ENCODE measurements around the gene CEMIP. TPM values are rescaled to one million over a fixed set of nuclear protein-coding genes. Genes with fewer than 3 reads are reported as not detected.

CEMIP gene
- polyA plus RNA-seq, 1 donor from 2014 or later: not detected

GRCh38 chr15:80969316-80969715 is 190.1 kb downstream of the CEMIP start:
- peak overlapping the region in 1 of 3 donors; percentile 64 for H3K27ac Mint-ChIP-seq
- peaks cover 0 to 1% (median 0%) of the 10 kb centered on the region in 3 donors for H3K9me3 Mint-ChIP-seq
- no peak overlapping the region for H3K4me3 Mint-ChIP-seq
- no peaks in the 10 kb centered on the region for H3K36me3 Mint-ChIP-seq
- H3K27me3 Mint-ChIP-seq: no peaks in the 10 kb centered on the region
- peaks cover 4 to 12% (median 6%) of the 10 kb centered on the region in 3 donors for H3K4me1 Mint-ChIP-seq

- Mint-ChIP-seq H3K4me1 (peaks cover 4 to 12% (median 6%) of the 10 kb centered on the region in 3 donors), H3K4me3 (no peak overlapping the region)
Measured at GRCh38 chr15:80970018-80970657, 191.0 kb downstream of the CEMIP start.

GRCh38 chr15:80970658-80971057 is 191.5 kb downstream of the CEMIP start:
- no peaks in the 10 kb centered on the region for H3K36me3 Mint-ChIP-seq
- no peaks in the 10 kb centered on the region for H3K9me3 Mint-ChIP-seq
- peaks cover 6 to 16% (median 6%) of the 10 kb centered on the region in 3 donors for H3K4me1 Mint-ChIP-seq
- no peak overlapping the region for H3K27ac Mint-ChIP-seq
- H3K4me3 Mint-ChIP-seq: no peak overlapping the region
- H3K27me3 Mint-ChIP-seq: no peaks in the 10 kb centered on the region

More at GRCh38 chr15:80970018-80970657, 191.0 kb downstream of the CEMIP start:
- no peaks in the 10 kb centered on the region for H3K27me3 Mint-ChIP-seq
- H3K9me3 Mint-ChIP-seq: no peaks in the 10 kb centered on the region
- H3K36me3 Mint-ChIP-seq: no peaks in the 10 kb centered on the region
- H3K27ac Mint-ChIP-seq: peak overlapping the region in 2 of 3 donors; percentile 25 to 64

- H3K4me1 Mint-ChIP-seq: peaks cover 6 to 16% (median 6%) of the 10 kb centered on the region in 3 donors
- H3K27ac Mint-ChIP-seq: no peak overlapping the region
Measured at GRCh38 chr15:80971143-80971542, 192.0 kb downstream of the CEMIP start.

GRCh38 chr15:80972276-80972675 is 193.1 kb downstream of the CEMIP start:
- H3K4me3 Mint-ChIP-seq: no peak overlapping the region
- no peaks in the 10 kb centered on the region for H3K36me3 Mint-ChIP-seq
- H3K27me3 Mint-ChIP-seq: no peaks in the 10 kb centered on the region
- H3K27ac Mint-ChIP-seq: no peak overlapping the region
- peaks cover 12 to 19% (median 13%) of the 10 kb centered on the region in 3 donors for H3K4me1 Mint-ChIP-seq
- H3K9me3 Mint-ChIP-seq: no peaks in the 10 kb centered on the region

More at GRCh38 chr15:80971143-80971542, 192.0 kb downstream of the CEMIP start:
- Mint-ChIP-seq H3K4me3 (no peak overlapping the region), H3K9me3 (no peaks in the 10 kb centered on the region), H3K36me3 (no peaks in the 10 kb centered on the region), H3K27me3 (no peaks in the 10 kb centered on the region)

- no peaks in the 10 kb centered on the region for H3K27me3 Mint-ChIP-seq
- H3K9me3 Mint-ChIP-seq: no peaks in the 10 kb centered on the region
- H3K27ac Mint-ChIP-seq: no peak overlapping the region
- H3K36me3 Mint-ChIP-seq: peaks cover 5% of the 10 kb centered on the region
- peaks cover 21 to 38% (median 26%) of the 10 kb centered on the region in 3 donors for H3K4me1 Mint-ChIP-seq
- no peak overlapping the region for H3K4me3 Mint-ChIP-seq
Measured at GRCh38 chr15:80974914-80975313, 195.7 kb downstream of the CEMIP start.

GRCh38 chr15:80976851-80977250 is 197.7 kb downstream of the CEMIP start:
- peaks cover 5% of the 10 kb centered on the region for H3K36me3 Mint-ChIP-seq
- peak overlapping the region in 1 of 3 donors; percentile 3 for H3K27ac Mint-ChIP-seq
- peaks cover 18 to 36% (median 23%) of the 10 kb centered on the region in 3 donors for H3K4me1 Mint-ChIP-seq
- no peaks in the 10 kb centered on the region for H3K27me3 Mint-ChIP-seq
- H3K9me3 Mint-ChIP-seq: no peaks in the 10 kb centered on the region
- no peak overlapping the region for H3K4me3 Mint-ChIP-seq

GRCh38 chr15:80977627-80978036 is 198.5 kb downstream of the CEMIP start:
- H3K4me1 Mint-ChIP-seq: peaks cover 25 to 39% (median 30%) of the 10 kb centered on the region in 3 donors
- H3K9me3 Mint-ChIP-seq: no peaks in the 10 kb centered on the region
- H3K36me3 Mint-ChIP-seq: peaks cover 10% of the 10 kb centered on the region
- no peaks in the 10 kb centered on the region for H3K27me3 Mint-ChIP-seq
- H3K27ac Mint-ChIP-seq: peak overlapping the region; percentile 5 to 85 (median 13)
- H3K4me3 Mint-ChIP-seq: peak overlapping the region in 1 of 4 donors; percentile 61

GRCh38 chr15:80978685-80979329 is 199.6 kb downstream of the CEMIP start:
- Mint-ChIP-seq H3K9me3 (no peaks in the 10 kb centered on the region), H3K27me3 (no peaks in the 10 kb centered on the region), H3K36me3 (peaks cover 10% of the 10 kb centered on the region), H3K4me1 (peaks cover 25 to 45% (median 35%) of the 10 kb centered on the region in 3 donors), H3K4me3 (no peak overlapping the region), H3K27ac (peak overlapping the region in 1 of 3 donors; percentile 50)

- H3K4me3 Mint-ChIP-seq: no peak overlapping the region
- H3K36me3 Mint-ChIP-seq: peaks cover 10% of the 10 kb centered on the region
- H3K27me3 Mint-ChIP-seq: no peaks in the 10 kb centered on the region
- H3K9me3 Mint-ChIP-seq: no peaks in the 10 kb centered on the region
- peaks cover 29 to 45% (median 42%) of the 10 kb centered on the region in 3 donors for H3K4me1 Mint-ChIP-seq
- H3K27ac Mint-ChIP-seq: peak overlapping the region in 2 of 3 donors; percentile 6 to 50
Measured at GRCh38 chr15:80979538-80980200, 200.5 kb downstream of the CEMIP start.

GRCh38 chr15:80982205-80982604 is 203.0 kb downstream of the CEMIP start:
- H3K9me3 Mint-ChIP-seq: no peaks in the 10 kb centered on the region
- H3K4me1 Mint-ChIP-seq: peaks cover 37 to 59% (median 53%) of the 10 kb centered on the region in 3 donors

GRCh38 chr15:80982839-80983238 is 203.7 kb downstream of the CEMIP start:
- no peaks in the 10 kb centered on the region for H3K27me3 Mint-ChIP-seq
- H3K36me3 Mint-ChIP-seq: peaks cover 11% of the 10 kb centered on the region
- H3K4me3 Mint-ChIP-seq: no peak overlapping the region
- H3K9me3 Mint-ChIP-seq: no peaks in the 10 kb centered on the region
- peaks cover 34 to 54% (median 47%) of the 10 kb centered on the region in 3 donors for H3K4me1 Mint-ChIP-seq
- H3K27ac Mint-ChIP-seq: peak overlapping the region in 1 of 3 donors; percentile 60

More at GRCh38 chr15:80982205-80982604, 203.0 kb downstream of the CEMIP start:
- Mint-ChIP-seq H3K4me3 (peak overlapping the region in 1 of 4 donors; percentile 41), H3K27ac (peak overlapping the region in 2 of 3 donors; percentile 55 to 60), H3K27me3 (no peaks in the 10 kb centered on the region), H3K36me3 (peaks cover 10% of the 10 kb centered on the region)

GRCh38 chr15:80984856-80985255 is 205.7 kb downstream of the CEMIP start:
- Mint-ChIP-seq H3K27me3 (no peaks in the 10 kb centered on the region), H3K27ac (peak overlapping the region; percentile 19 to 80 (median 63)), H3K4me1 (peaks cover 41 to 53% (median 51%) of the 10 kb centered on the region in 3 donors), H3K4me3 (peak overlapping the region in 3 of 4 donors; percentile 14 to 22 (median 19)), H3K9me3 (no peaks in the 10 kb centered on the region), H3K36me3 (peaks cover 8% of the 10 kb centered on the region)

- H3K4me3 Mint-ChIP-seq: peak overlapping the region in 2 of 4 donors; percentile 4 to 83
- no peaks in the 10 kb centered on the region for H3K27me3 Mint-ChIP-seq
- H3K36me3 Mint-ChIP-seq: peaks cover 8% of the 10 kb centered on the region
- H3K4me1 Mint-ChIP-seq: peaks cover 43 to 53% (median 53%) of the 10 kb centered on the region in 3 donors
- no peaks in the 10 kb centered on the region for H3K9me3 Mint-ChIP-seq
- peak overlapping the region in 1 of 3 donors; percentile 56 for H3K27ac Mint-ChIP-seq
Measured at GRCh38 chr15:80985981-80986380, 206.8 kb downstream of the CEMIP start.

- H3K27ac Mint-ChIP-seq: peak overlapping the region in 1 of 3 donors; percentile 44
- no peaks in the 10 kb centered on the region for H3K27me3 Mint-ChIP-seq
- H3K4me1 Mint-ChIP-seq: peaks cover 48 to 57% (median 57%) of the 10 kb centered on the region in 3 donors
- peaks cover 8% of the 10 kb centered on the region for H3K36me3 Mint-ChIP-seq
- H3K4me3 Mint-ChIP-seq: peak overlapping the region in 3 of 4 donors; percentile 39 to 83 (median 81)
- H3K9me3 Mint-ChIP-seq: no peaks in the 10 kb centered on the region
Measured at GRCh38 chr15:80986487-80986886, 207.3 kb downstream of the CEMIP start.

Measured in IgD-negative memory B cell (primary cell).